GM12891 (cell line): ENCODE measurements around the gene COQ8B.

ENCODE experiments used
- PAX5 ChIP-seq: IDR thresholded peaks from 2 replicates; pipeline ENCODE4 v1.6.1; 2011; ENCODE audit warnings: low read length, moderate library complexity, mild to moderate bottlenecking; ENCODE audit not compliant: insufficient read depth, severe bottlenecking
- POLR2A ChIP-seq: IDR thresholded peaks from 2 replicates; pipeline ENCODE4 v1.6.1; 2011; ENCODE audit warnings: low read depth, low read length, control low read depth
- POLR2AphosphoS5 ChIP-seq: IDR thresholded peaks from 2 replicates; pipeline ENCODE4 v1.6.1; 2011; ENCODE audit warnings: low read depth, low read length, control low read depth
- POU2F2 ChIP-seq: IDR thresholded peaks from 2 replicates; pipeline ENCODE4 v1.6.1; 2011; ENCODE audit warnings: low read depth, mild to moderate bottlenecking, control low read depth, low read length, moderate library complexity
- SPI1 ChIP-seq: IDR thresholded peaks from 2 replicates; pipeline ENCODE4 v1.6.1; 2011; ENCODE audit warnings: low read depth, low read length, control low read depth
- TAF1 ChIP-seq: IDR thresholded peaks from 2 replicates; pipeline ENCODE4 v1.6.1; 2011; ENCODE audit warnings: low read depth, low read length, control low read depth

DNA sequence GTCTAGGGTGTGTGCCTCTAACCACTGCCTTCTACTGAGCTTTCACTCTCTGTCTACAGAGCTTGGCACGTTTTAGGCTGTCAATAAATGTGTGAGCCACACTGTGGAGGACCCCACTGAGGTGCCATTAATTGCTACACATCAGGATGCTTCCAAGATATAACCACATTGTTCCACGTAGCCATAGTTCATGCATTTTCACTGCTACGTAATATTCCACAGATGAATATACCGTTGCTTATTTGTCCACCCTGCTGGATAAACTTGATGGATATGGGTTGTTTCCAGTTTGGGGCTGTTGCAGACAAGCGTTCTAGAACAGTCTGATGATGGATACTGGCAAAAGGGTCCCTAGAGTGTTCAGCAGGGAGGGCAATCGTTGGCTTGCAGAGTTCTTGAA is 14.9 kb downstream of the COQ8B start:
- TF ChIP-seq POLR2A (no peak), POLR2AphosphoS5 (no peak), SPI1 (no peak), TAF1 (no peak), POU2F2 (no peak), PAX5 (no peak)
